Measurements from ENCODE around the gene CLASP1.

- no peak for TF ChIP-seq CTCF (IDR thresholded peaks at IDR 0.05)
- no peak for TF ChIP-seq POLR2A (IDR thresholded peaks at IDR 0.05)
These were observed 166.2 kb downstream of the CLASP1 start for GRCh38 chr2:121483021-121483420.

All from heart left ventricle (tissue), 13 donors.